A549 (cell line): ENCODE data around the gene PTPRK. TPM values are rescaled to one million over a fixed set of nuclear protein-coding genes. Genes with fewer than 3 reads are reported as not detected.

Experiments
- ATAC-seq, 2 experiments: fragments of 200-7000 bp in 1 of 2; fragments of >200 bp in 1 of 2; cut with Nextera tagmentation in 1 of 2; cut with Tn5 transposase in 1 of 2; 3 replicates each; pipeline versions ENCODE4 v1.8.0 to v1.9.1; 2018 to 2020; ENCODE audit warnings: mild to moderate bottlenecking in 1 of 2, moderate library complexity in 1 of 2
- CTCF ChIA-PET: fragments of 300-600 bp; sonication (Branson Sonifier 250); formaldehyde crosslinking; extraction: SDS; loops from one replicate; lab custom pipeline; 2021; ENCODE audit warnings: antibody characterized with exemption, inconsistent platforms; lab: Yijun Ruan, JAX
- POLR2A ChIA-PET: fragments of 350-600 bp; formaldehyde crosslinking; extraction: SDS; loops from one replicate; lab custom pipeline; 2021; ENCODE audit warnings: antibody characterized with exemption, inconsistent platforms; lab: Yijun Ruan, JAX
- DNase-seq, 2 experiments: peaks; one replicate each; pipeline versions ENCODE4 v3.0.0 to v3.0.0-alpha.2; 2011 to 2016; ENCODE audit warnings: low read depth in 1 of 2, low spot score in 1 of 2
- FAIRE-seq: peaks from 2 replicates; lab custom pipeline; 2011; peaks lifted over from hg19 to GRCh38; lab: Jason Lieb, UNC
- H3K27ac ChIP-seq, 2 experiments: fragments of >200 bp; sonication (Bioruptor Twin); formaldehyde crosslinking; 3 replicates each; pipeline ENCODE4 v1.5.1; 2016 to 2017
- H3K4me1 ChIP-seq: fragments of >200 bp; sonication (Bioruptor Twin); formaldehyde crosslinking; 3 replicates; pipeline ENCODE4 v1.6.1; 2016
- H3K4me2 ChIP-seq: fragments of >200 bp; sonication (Bioruptor Twin); formaldehyde crosslinking; 3 replicates; pipeline ENCODE4 v1.6.1; 2016
- H3K4me3 ChIP-seq: fragments of >200 bp; sonication (Bioruptor Twin); formaldehyde crosslinking; 3 replicates; pipeline ENCODE4 v1.5.1; 2016
- H3K9me3 ChIP-seq: fragments of >200 bp; sonication (Bioruptor Twin); formaldehyde crosslinking; 3 replicates; pipeline ENCODE4 v1.6.1; 2016
- CEBPB ChIP-seq, 2 experiments: fragments of >200 bp in 1 of 2; sonication (Bioruptor Twin) in 1 of 2; formaldehyde crosslinking in 1 of 2; IDR thresholded peaks; 2 replicates each; pipeline ENCODE4 v1.6.1; 2012 to 2016
- EHF ChIP-seq: fragments of 250-450 bp; sonication (Bioruptor Pico); IDR thresholded peaks from 2 replicates; pipeline ENCODE4 v1.5.0; 2020; ENCODE audit warnings: mild to moderate bottlenecking
- EHMT2 ChIP-seq: fragments of 200-600 bp; sonication (generic); IDR thresholded peaks from 2 replicates; pipeline ENCODE4 v1.6.1; 2016; ENCODE audit warnings: antibody characterized with exemption, low read depth, mild to moderate bottlenecking, moderate library complexity
- FOSB ChIP-seq: fragments of 250-450 bp; sonication (Bioruptor Pico); IDR thresholded peaks from 2 replicates; pipeline ENCODE4 v1.5.0; 2020; ENCODE audit warnings: mild to moderate bottlenecking, moderate library complexity
- HDAC2 ChIP-seq: fragments of 200-600 bp; sonication (generic); IDR thresholded peaks from 2 replicates; pipeline ENCODE4 v1.6.1; 2016
- HEYL ChIP-seq: fragments of 250-450 bp; sonication (Bioruptor Pico); IDR thresholded peaks from 2 replicates; pipeline ENCODE4 v1.8.0; 2021; ENCODE audit warnings: mild to moderate bottlenecking, moderate library complexity
- HOXB13 ChIP-seq: fragments of 250-450 bp; sonication (Bioruptor Pico); IDR thresholded peaks from 2 replicates; pipeline ENCODE4 v1.5.0; 2020; ENCODE audit warnings: low read depth, mild to moderate bottlenecking, moderate library complexity
- HOXB5 ChIP-seq: fragments of 250-450 bp; sonication (Bioruptor Pico); IDR thresholded peaks from 2 replicates; pipeline ENCODE4 v1.5.0; 2020; ENCODE audit warnings: mild to moderate bottlenecking, moderate library complexity
- JUNB ChIP-seq: fragments of >200 bp; sonication (Bioruptor Twin); formaldehyde crosslinking; IDR thresholded peaks from 2 replicates; pipeline ENCODE4 v1.6.1; 2016
- MAFK ChIP-seq: fragments of 450-650 bp; IDR thresholded peaks from 2 replicates; pipeline ENCODE4 v1.6.1; 2014; ENCODE audit not compliant: partially characterized antibody
- MAZ ChIP-seq: fragments of 150-350 bp; IDR thresholded peaks from 2 replicates; pipeline ENCODE4 v1.6.1; 2014; ENCODE audit warnings: antibody characterized with exemption, low read depth, low read length, borderline replicate concordance
- NFE2L2 ChIP-seq: fragments of 150-350 bp; conservative IDR thresholded peaks from 2 replicates; pipeline ENCODE4 v1.6.1; 2014; ENCODE audit warnings: low read length
- POLR2A ChIP-seq: IDR thresholded peaks from 2 replicates; pipeline ENCODE4 v1.6.1; 2012; ENCODE audit warnings: mild to moderate bottlenecking, low read length
- RARB ChIP-seq: fragments of 250-450 bp; sonication (Bioruptor Pico); IDR thresholded peaks from 2 replicates; pipeline ENCODE4 v1.8.0; 2021; ENCODE audit warnings: mild to moderate bottlenecking, moderate library complexity
- RFX5 ChIP-seq: fragments of 450-650 bp; IDR thresholded peaks from 2 replicates; pipeline ENCODE4 v1.7.1; 2014; ENCODE audit warnings: antibody characterized with exemption, mild to moderate bottlenecking, moderate library complexity
- RNF2 ChIP-seq: fragments of 200-600 bp; sonication (generic); IDR thresholded peaks from 2 replicates; pipeline ENCODE4 v1.6.1; 2016; ENCODE audit warnings: low read depth, mild to moderate bottlenecking, antibody characterized with exemption, moderate library complexity, borderline replicate concordance
- SMC3 ChIP-seq: fragments of >200 bp; sonication (Bioruptor Twin); formaldehyde crosslinking; IDR thresholded peaks from 3 replicates; pipeline ENCODE4 v1.6.1; 2018; ENCODE audit warnings: inconsistent platforms
- SREBF2 ChIP-seq: fragments of 450-650 bp; IDR thresholded peaks from 2 replicates; pipeline ENCODE4 v1.6.1; 2014; ENCODE audit warnings: mild to moderate bottlenecking, moderate library complexity
- TP53 ChIP-seq: fragments of 250-450 bp; sonication (Bioruptor Pico); IDR thresholded peaks from 2 replicates; pipeline ENCODE4 v1.5.0; 2021; ENCODE audit warnings: mild to moderate bottlenecking, moderate library complexity
- ZC3H11A ChIP-seq: fragments of 450-650 bp; IDR thresholded peaks from 2 replicates; pipeline ENCODE4 v1.6.1; 2014; ENCODE audit warnings: antibody characterized with exemption, mild to moderate bottlenecking
- ZNF302 ChIP-seq: fragments of 250-450 bp; sonication (Bioruptor Pico); IDR thresholded peaks from 2 replicates; pipeline ENCODE4 v1.9.0; 2021; ENCODE audit warnings: inconsistent platforms, mild to moderate bottlenecking, moderate library complexity
- ZSCAN20 ChIP-seq: fragments of 250-450 bp; sonication (Bioruptor Pico); IDR thresholded peaks from 2 replicates; pipeline ENCODE4 v1.8.0; 2022; ENCODE audit warnings: mild to moderate bottlenecking, moderate library complexity
- WGBS: methylation state at CpG from one replicate; pipeline ENCODE4 v1.1.6; 2017; ENCODE audit errors: missing lambda C conversion rate; 5-methylcytosine and 5-hydroxymethylcytosine counted together
- polyA plus RNA-seq, 4 experiments: library from polyadenylated mRNA; depleted of rRNA in 3 of 4; stranded (reverse); fragments of >200 nt; fragmentation: RNase III in 1 of 4; extraction: RNeasy Plus Mini Kit Qiagen cat#74134 plus additional on column Dnase treatment in 1 of 4; gene quantifications; 2 replicates in 3 of 4; 3 replicates in 1 of 4; pipeline ENCODE4 v1.2.3, GENCODE V29; 2011 to 2017
- TF ChIP-seq, protein P1 (sequence below): fragments of 250-450 bp; sonication (Bioruptor Pico); IDR thresholded peaks from 2 replicates; pipeline ENCODE4 v1.5.0; 2021; ENCODE audit warnings: mild to moderate bottlenecking, moderate library complexity, borderline replicate concordance
- TF ChIP-seq, protein P2 (sequence below): fragments of 450-650 bp; IDR thresholded peaks from 2 replicates; pipeline ENCODE4 v1.6.1; 2014; ENCODE audit warnings: antibody characterized with exemption
- TF ChIP-seq, protein P3 (sequence below): fragments of >200 bp; sonication (Bioruptor Twin); formaldehyde crosslinking; IDR thresholded peaks from 2 replicates; pipeline ENCODE4 v1.6.1; 2016

PTPRK gene
- polyA plus RNA-seq, 2 of the 4 experiments (the other 2 are of a cell fraction), result 14.4 to 16.1 TPM

DNA sequence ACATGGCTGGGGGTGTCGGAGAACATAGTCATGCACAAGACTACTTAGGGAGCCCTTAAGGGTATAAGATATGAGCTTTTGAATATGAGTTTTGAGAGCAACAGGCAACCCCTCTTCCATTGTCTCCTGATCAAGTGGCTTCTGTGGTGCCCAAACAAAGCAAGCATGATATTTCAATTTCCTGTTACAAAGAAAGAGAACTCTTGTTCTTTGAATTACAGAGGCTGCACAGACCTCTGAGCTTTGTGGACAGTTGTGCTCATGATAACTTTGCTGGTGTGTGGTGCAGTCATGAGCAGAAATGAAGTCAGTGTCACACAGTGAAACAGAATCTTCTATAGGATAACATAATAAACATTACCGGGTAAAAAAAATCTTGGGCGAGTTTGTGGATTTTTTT lies 552.7 kb downstream of the PTPRK start (continued):
- TF ChIP-seq, protein P1, sequence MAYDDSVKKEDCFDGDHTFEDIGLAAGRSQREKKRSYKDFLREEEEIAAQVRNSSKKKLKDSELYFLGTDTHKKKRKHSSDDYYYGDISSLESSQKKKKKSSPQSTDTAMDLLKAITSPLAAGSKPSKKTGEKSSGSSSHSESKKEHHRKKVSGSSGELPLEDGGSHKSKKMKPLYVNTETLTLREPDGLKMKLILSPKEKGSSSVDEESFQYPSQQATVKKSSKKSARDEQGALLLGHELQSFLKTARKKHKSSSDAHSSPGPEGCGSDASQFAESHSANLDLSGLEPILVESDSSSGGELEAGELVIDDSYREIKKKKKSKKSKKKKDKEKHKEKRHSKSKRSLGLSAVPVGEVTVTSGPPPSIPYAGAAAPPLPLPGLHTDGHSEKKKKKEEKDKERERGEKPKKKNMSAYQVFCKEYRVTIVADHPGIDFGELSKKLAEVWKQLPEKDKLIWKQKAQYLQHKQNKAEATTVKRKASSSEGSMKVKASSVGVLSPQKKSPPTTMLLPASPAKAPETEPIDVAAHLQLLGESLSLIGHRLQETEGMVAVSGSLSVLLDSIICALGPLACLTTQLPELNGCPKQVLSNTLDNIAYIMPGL (CRISPR knock-in tag), result no peak
- TF ChIP-seq SMC3 (no peak), ZSCAN20 (CRISPR knock-in tag) (no peak)

DNA sequence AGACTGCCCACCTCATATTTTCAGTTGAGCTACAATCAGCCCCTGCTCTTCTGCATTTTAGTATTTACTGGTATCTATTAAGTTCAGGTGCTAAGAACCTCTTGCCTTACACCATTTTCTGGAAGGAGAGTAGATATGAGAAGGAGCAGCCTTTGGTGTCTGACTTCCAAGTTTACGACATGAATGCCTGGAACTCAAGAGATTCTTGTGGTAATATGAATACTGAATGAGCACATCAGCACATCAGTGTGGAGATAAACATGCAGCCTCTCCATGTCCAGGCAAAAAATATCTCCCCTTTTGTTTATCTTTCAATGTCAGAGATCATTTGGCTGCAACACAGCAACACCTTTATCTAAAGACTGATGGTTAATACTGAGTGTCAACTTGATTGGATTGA lies 553.8 kb downstream of the PTPRK start:
- no peak for ATAC-seq
- no peaks in the 10 kb centered on the region for H3K4me1 ChIP-seq
- TF ChIP-seq ZSCAN20 (CRISPR knock-in tag) (no peak), ZNF302 (CRISPR knock-in tag) (no peak), JUNB (no peak), NFE2L2 (no peak), RARB (CRISPR knock-in tag) (no peak), HOXB5 (CRISPR knock-in tag) (no peak), EHMT2 (no peak), RFX5 (no peak), TP53 (no peak), POLR2A (no peak), RNF2 (no peak), HEYL (CRISPR knock-in tag) (no peak), MAZ (no peak), HOXB13 (CRISPR knock-in tag) (no peak), EHF (CRISPR knock-in tag) (no peak), HDAC2 (no peak), ZC3H11A (no peak)
- TF ChIP-seq, protein P2, sequence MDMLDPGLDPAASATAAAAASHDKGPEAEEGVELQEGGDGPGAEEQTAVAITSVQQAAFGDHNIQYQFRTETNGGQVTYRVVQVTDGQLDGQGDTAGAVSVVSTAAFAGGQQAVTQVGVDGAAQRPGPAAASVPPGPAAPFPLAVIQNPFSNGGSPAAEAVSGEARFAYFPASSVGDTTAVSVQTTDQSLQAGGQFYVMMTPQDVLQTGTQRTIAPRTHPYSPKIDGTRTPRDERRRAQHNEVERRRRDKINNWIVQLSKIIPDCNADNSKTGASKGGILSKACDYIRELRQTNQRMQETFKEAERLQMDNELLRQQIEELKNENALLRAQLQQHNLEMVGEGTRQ, result no peak
- ChIA-PET POLR2A (no interaction called here), CTCF (no interaction called here)
- no peak for FAIRE-seq
- no peak overlapping the region for H3K4me2 ChIP-seq
- H3K9me3 ChIP-seq, result no peaks in the 10 kb centered on the region
- no peak for DNase-seq
- 93% methylated on average over 1 of the region's 1 CpG for WGBS
- no peak overlapping the region for H3K27ac ChIP-seq
- no peak overlapping the region for H3K4me3 ChIP-seq

DNA sequence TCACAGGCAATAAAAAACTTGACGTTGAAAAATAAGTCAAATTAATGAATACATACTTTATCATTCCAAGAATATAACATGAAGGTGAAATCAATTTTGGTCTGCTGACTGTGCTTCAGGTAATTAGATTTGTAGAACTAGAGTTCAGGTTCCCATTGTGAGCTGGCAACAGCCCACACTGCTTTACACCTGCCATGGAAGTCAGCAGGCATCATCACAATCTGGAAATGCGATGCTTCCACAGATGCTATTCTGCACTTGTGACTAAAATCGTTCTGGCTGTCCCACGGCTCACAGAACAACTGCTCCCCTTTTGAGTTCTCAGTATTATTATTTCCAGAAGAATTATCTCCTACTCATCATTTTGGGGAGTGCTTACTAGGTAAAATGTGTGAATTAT lies 556.9 kb downstream of the PTPRK start:
- H3K27ac ChIP-seq, result no peak overlapping the region
- FAIRE-seq, result no peak
- ChIA-PET POLR2A (no interaction called here), CTCF (no interaction called here)
- DNase-seq, result no peak
- 65% methylated on average over 4 of the region's 4 CpGs for WGBS
- H3K4me2 ChIP-seq, result no peak overlapping the region
- ATAC-seq, result no peak
- no peak overlapping the region for H3K4me3 ChIP-seq
- TF ChIP-seq FOSB (CRISPR knock-in tag), result no peak
- no peak for TF ChIP-seq HOXB5 (CRISPR knock-in tag)
- TF ChIP-seq SREBF2, result no peak
- TF ChIP-seq MAFK, result no peak
- no peak for TF ChIP-seq CEBPB (IDR thresholded peaks at IDR 0.05)
- TF ChIP-seq, protein P3, sequence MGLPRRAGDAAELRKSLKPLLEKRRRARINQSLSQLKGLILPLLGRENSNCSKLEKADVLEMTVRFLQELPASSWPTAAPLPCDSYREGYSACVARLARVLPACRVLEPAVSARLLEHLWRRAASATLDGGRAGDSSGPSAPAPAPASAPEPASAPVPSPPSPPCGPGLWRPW, result no peak
- no peaks in the 10 kb centered on the region for H3K9me3 ChIP-seq
- no peaks in the 10 kb centered on the region for H3K4me1 ChIP-seq
